Measurements from ENCODE around the gene SLC10A3. TPM values are rescaled to one million over a fixed set of nuclear protein-coding genes. Genes with fewer than 3 reads are reported as not detected.
A peak's percentile ranks its signal among the peaks of the same experiment; 100 is the strongest.

SLC10A3 gene
- total and polyA plus RNA-seq, 4 donors, result 16.8 to 38.8 (median 26.0) TPM

DNA sequence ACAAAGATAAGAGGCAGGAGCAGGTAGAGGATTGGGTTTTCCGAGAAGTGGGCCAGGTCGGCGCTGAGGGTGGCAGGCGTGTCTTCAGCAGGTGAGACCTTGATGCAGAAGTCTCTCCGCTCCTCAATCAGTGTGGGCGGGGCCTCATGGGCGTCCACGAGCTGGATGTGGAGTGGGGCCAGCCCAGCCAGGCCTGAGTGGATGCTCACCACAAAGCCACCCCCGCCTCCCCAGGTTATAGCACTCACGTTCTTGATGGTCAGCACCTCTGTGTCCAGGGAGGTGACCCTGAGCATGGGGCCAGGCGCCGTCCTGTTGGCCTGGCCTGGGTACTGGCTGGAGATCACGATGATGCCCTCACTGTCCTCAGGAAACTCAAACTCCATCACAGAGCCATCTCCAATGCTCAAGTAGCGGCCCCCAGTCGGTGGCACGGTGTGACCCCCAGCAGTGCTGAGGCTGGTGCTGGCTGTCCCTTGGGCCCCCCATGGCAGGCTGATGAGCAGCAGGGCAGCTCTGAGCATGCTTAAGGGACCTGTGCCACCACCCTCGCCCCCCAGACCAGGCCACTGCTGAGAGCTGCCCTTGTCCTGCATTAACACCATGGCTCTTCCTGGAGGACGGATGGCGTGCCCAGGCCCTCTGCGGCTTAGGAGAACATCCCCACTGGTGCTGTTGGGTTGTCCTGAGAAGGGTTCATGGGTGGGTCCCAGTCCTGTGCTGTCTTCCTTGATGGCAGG, 1.9 kb downstream of the SLC10A3 start:
- Histone ChIP-seq H3K9me3 (ENCODE audit: control insufficient read depth, low read length) (no peaks in the 10 kb centered on the region), H3K4me1 (ENCODE audit: control insufficient read depth in 1 of 2, insufficient read depth in 2 of 2, low read length in 2 of 2) (no peaks in the 10 kb centered on the region), H3K4me3 (ENCODE audit: low read length in 2 of 2) (no peak overlapping the region), H3K36me3 (ENCODE audit: control insufficient read depth in 1 of 2, insufficient read depth in 2 of 2, low read length in 1 of 2) (no peaks in the 10 kb centered on the region), H3K27ac (ENCODE audit: low read depth in 1 of 2, low read length in 2 of 2) (no peak overlapping the region), H3K27me3 (ENCODE audit: control insufficient read depth in 1 of 2, insufficient read depth in 2 of 2, low read length in 1 of 2) (peaks cover 0 to 1% of the 10 kb centered on the region in 2 donors)
- no peak for ATAC-seq (ENCODE audit: low FRiP score)
- intact Hi-C loops (cut with DNase I), result no loop called here
- DNase-seq, result no peak
- 85 to 86% methylated on average over 20 of the region's 20 CpGs for WGBS, 2 donors

DNA sequence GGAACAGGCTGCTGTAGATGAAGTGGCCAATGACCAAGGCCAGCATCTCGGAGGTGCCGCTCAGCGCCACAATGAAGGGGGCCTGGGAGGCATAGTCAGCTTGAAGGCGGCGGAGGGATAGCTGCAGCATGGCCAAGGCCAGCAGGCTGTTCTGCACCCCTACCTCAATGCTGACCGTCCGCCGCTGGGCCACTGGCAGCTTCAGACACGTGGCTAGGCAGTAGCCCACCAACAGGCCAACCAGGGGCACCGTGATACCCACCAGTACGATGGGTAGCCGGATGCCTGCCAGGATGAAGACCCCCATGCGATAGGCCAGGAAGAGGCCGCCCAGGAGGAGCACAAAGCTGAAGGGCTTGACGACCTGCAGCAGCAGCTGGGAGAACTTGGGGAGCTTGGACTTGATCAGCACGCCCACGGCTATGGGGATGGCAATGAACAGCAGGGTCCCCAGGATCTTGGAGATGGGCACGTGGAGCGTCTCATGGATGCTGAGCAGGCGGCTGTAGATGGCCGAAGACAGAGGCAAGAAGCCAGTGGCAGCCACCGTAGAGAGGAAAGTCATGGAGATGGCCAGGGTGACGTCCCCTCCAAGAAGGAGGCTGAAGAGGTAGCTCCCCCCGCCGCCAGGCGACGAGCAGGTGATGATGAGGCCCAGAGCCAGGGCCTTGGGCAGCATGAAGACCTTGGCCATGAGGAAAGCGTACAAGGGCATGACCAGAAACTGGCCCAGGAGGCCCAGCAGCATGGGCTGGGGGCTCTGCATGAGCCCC, 2.7 kb downstream of the SLC10A3 start:
- no peak for DNase-seq
- no peak overlapping the region for H3K27ac ChIP-seq (ENCODE audit: low read depth in 1 of 2, low read length in 2 of 2)
- H3K27me3 ChIP-seq (ENCODE audit: control insufficient read depth in 1 of 2, insufficient read depth in 2 of 2, low read length in 1 of 2), result peaks cover 0 to 1% of the 10 kb centered on the region in 2 donors
- H3K4me3 ChIP-seq (ENCODE audit: low read length in 2 of 2), result no peak overlapping the region
- no peaks in the 10 kb centered on the region for H3K9me3 ChIP-seq (ENCODE audit: control insufficient read depth, low read length)
- no peaks in the 10 kb centered on the region for H3K36me3 ChIP-seq (ENCODE audit: control insufficient read depth in 1 of 2, insufficient read depth in 2 of 2, low read length in 1 of 2)
- ATAC-seq (ENCODE audit: low FRiP score), result no peak
- no peaks in the 10 kb centered on the region for H3K4me1 ChIP-seq (ENCODE audit: control insufficient read depth in 1 of 2, insufficient read depth in 2 of 2, low read length in 2 of 2)
- WGBS, 2 donors, result 87 to 89% methylated on average over 28 of the region's 28 CpGs
- intact Hi-C loops (cut with DNase I), result no loop called here

DNA sequence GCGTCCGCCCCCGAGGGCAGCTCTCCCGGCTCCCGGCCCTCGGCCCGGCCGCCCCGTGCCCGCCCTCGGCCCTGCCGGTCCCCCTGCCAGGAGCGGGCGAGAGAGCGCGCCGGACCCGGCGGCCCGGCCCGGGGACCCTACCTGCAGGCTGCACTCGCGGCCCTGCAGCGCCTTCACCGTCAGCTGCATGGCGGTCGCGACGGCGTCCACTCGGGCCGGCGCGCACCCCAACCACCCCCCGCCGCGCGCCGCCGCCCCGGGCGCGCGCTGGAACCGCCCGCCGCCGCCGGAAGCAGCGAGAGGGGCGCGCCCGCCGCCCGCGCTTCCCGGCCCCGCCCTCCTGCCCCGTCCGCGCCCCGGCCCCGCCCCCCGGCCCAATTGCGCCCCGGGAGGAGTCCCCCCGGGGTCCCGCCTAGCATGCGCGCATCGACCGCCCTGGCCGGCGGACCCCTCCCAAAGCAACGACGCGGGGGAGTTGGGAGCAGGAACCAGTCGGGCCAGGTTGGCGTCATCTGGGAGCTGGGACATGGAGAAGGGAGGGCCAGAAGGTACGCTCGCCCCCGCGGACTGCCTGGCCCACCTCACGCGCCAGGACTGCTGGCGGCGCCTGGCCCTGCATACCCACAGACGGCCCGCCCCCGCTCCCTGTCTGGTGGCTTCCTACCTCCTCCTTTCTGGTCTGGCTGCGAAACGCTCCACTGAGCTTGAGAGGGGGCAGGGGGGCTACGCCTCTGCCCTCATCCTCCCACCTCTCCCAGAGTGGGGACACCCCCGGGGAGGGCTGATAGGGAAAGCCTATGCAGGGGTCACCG, 3.8 kb downstream of the SLC10A3 start, which contains the start of gene UBL4A:
Gene UBL4A, minus strand, starts transcription at position 220 of the 812 bp plus-strand sequence. Its CDS starts 31 bp downstream, at position 189.
- DNase-seq (peak; percentile 69 to 89), ATAC-seq (ENCODE audit: low FRiP score) (peak; percentile 55)
- peak within 1 kb of the TSS; percentile 17 to 60 for H3K4me3 ChIP-seq (ENCODE audit: low read length in 2 of 2)
- peaks cover 0 to 1% of the 10 kb centered on the region in 2 donors for H3K27me3 ChIP-seq (ENCODE audit: control insufficient read depth in 1 of 2, insufficient read depth in 2 of 2, low read length in 1 of 2)
- peak within 1 kb of the TSS in 1 of 2 donors; percentile 45 for H3K27ac ChIP-seq (ENCODE audit: low read depth in 1 of 2, low read length in 2 of 2)
- H3K36me3 ChIP-seq (ENCODE audit: control insufficient read depth in 1 of 2, insufficient read depth in 2 of 2, low read length in 1 of 2), result no peaks in the 10 kb centered on the region
- no peaks in the 10 kb centered on the region for H3K9me3 ChIP-seq (ENCODE audit: control insufficient read depth, low read length)
- intact Hi-C loops (cut with DNase I), result no loop called here
- no peaks in the 10 kb centered on the region for H3K4me1 ChIP-seq (ENCODE audit: control insufficient read depth in 1 of 2, insufficient read depth in 2 of 2, low read length in 2 of 2)
- 1 to 43% methylated on average over 35 to 95 of the region's 95 CpGs for WGBS, 2 donors

DNA sequence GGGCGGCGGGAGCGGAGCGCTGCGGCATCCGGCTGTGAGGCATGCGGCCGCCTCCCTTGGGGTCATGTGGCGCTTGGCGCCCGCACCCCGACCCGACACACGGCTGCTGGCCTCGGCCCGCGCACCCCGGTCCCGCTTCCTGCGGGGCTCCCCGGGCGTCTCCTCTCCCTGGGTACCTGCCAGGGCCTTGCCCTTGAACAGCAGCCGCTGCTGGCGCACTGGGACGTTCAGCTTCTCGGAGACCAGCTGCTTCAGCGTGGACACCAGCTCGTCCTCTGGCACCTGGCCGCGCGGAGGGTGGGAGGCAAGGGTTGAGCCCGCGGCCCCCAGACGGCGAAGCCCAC, 4.4 kb downstream of the SLC10A3 start:
- intact Hi-C loops (cut with DNase I), result no loop called here
- no peaks in the 10 kb centered on the region for H3K36me3 ChIP-seq (ENCODE audit: control insufficient read depth in 1 of 2, insufficient read depth in 2 of 2, low read length in 1 of 2)
- no peaks in the 10 kb centered on the region for H3K4me1 ChIP-seq (ENCODE audit: control insufficient read depth in 1 of 2, insufficient read depth in 2 of 2, low read length in 2 of 2)
- no peaks in the 10 kb centered on the region for H3K9me3 ChIP-seq (ENCODE audit: control insufficient read depth, low read length)
- ATAC-seq (ENCODE audit: low FRiP score) (no peak), DNase-seq (peak; percentile 60 to 79)
- peak overlapping the region; percentile 17 to 60 for H3K4me3 ChIP-seq (ENCODE audit: low read length in 2 of 2)
- 1 to 37% methylated on average over 34 to 35 of the region's 35 CpGs for WGBS, 2 donors
- peak overlapping the region in 1 of 2 donors; percentile 16 for H3K27ac ChIP-seq (ENCODE audit: low read depth in 1 of 2, low read length in 2 of 2)
- H3K27me3 ChIP-seq (ENCODE audit: control insufficient read depth in 1 of 2, insufficient read depth in 2 of 2, low read length in 1 of 2), result peaks cover 0 to 1% of the 10 kb centered on the region in 2 donors

DNA sequence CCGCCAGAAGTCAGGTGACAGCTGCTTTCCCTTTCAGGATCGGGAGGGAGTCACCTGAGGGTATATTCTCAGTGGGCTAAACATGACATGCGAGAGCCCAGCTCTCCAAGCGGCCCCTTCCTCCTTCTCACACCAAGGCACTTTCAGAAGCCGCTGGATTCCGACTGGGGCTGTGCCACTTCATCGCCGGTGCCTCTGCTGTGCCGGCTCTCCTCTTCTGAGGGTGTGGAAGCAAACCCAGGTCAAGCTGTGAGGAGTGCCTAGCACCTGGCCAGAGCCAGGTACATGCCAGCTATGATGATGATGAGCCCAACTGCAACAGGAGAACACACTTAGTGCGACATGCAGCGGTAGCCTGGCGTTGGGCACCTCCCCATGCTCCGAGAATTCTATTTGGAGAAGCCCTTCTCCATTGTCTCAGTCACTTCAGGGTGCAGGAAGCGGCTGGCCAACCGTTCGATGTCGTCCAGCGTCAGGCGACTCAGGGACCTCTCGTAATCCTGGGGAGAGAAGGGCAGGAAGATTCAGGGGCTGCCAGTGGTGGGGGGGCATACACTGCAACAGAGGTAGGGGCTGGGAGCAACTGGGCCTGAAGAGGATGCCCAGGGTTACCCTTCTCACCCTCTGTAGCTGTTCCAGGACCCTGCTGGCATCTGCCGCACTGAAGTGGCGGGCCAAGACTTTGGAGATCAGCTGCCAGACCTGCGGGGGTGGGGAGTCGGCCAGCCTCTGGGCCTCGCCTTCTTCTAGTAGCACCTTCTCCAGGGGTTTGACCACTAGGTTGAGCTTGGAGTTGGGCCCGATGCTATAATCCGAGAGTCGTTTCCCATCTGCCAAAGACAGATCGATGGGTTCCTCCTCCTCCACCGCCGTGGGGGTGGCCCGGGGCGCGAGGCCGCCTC, 5.0 kb downstream of the SLC10A3 start:
- WGBS, 2 donors, result 35 to 51% methylated on average over 35 of the region's 35 CpGs
- no peak overlapping the region for H3K27ac ChIP-seq (ENCODE audit: low read depth in 1 of 2, low read length in 2 of 2)
- H3K9me3 ChIP-seq (ENCODE audit: control insufficient read depth, low read length), result no peaks in the 10 kb centered on the region
- intact Hi-C loops (cut with DNase I), result no loop called here
- peaks cover 0 to under 1% of the 10 kb centered on the region in 2 donors for H3K27me3 ChIP-seq (ENCODE audit: control insufficient read depth in 1 of 2, insufficient read depth in 2 of 2, low read length in 1 of 2)
- no peaks in the 10 kb centered on the region for H3K36me3 ChIP-seq (ENCODE audit: control insufficient read depth in 1 of 2, insufficient read depth in 2 of 2, low read length in 1 of 2)
- ATAC-seq (ENCODE audit: low FRiP score) (no peak), DNase-seq (peak; percentile 47 to 77)
- H3K4me3 ChIP-seq (ENCODE audit: low read length in 2 of 2), result peak overlapping the region; percentile 17 to 60
- no peaks in the 10 kb centered on the region for H3K4me1 ChIP-seq (ENCODE audit: control insufficient read depth in 1 of 2, insufficient read depth in 2 of 2, low read length in 2 of 2)

DNA sequence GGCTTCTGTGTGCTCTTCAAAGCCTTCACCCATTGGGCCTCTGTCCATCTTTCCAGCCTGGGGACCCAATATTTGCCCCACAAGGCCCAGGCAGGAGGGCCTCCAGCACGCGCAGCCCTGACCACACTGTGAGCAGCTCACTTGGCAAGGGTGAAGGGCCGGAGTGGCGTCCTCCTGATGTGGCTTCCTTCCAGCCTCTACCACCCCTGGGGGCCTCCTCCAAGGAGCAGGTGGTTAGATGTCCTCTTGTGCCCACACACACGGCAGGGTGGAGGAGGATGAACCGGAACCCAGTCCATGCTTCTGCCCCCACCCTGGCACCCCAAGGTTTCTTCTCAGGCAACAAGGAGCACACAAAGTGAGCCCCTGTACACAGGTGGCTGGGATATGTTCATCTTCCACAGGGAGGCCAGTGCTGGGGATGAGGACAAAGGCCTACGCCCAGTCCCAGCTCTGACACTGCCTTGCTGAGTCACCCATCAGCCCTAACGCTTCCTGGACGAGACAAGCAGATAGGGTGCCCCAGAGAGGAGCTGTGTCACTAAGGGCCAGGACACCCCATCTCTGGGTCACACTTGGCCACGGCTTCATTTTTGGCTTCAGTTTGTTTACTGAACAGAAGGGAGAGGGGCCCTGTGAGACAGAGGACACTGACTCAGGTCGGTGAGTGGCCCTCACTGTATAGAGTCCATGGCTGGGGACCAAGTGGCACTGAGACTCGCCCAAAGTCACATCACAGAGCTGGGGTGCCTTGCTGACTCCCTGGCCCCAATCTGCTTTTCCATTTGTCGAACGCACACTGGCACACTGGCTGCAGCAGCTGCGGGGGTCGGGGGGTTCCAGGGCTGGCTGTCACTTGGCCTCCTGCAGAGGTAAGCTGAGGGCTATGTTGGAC, 5.9 kb downstream of the SLC10A3 start:
- DNase-seq (peak in 1 of 2 donors; percentile 43), ATAC-seq (ENCODE audit: low FRiP score) (no peak)
- intact Hi-C loops (cut with DNase I), result no loop called here
- Histone ChIP-seq H3K9me3 (ENCODE audit: control insufficient read depth, low read length) (no peaks in the 10 kb centered on the region), H3K36me3 (ENCODE audit: control insufficient read depth in 1 of 2, insufficient read depth in 2 of 2, low read length in 1 of 2) (no peaks in the 10 kb centered on the region), H3K27ac (ENCODE audit: low read depth in 1 of 2, low read length in 2 of 2) (no peak overlapping the region), H3K27me3 (ENCODE audit: control insufficient read depth in 1 of 2, insufficient read depth in 2 of 2, low read length in 1 of 2) (no peaks in the 10 kb centered on the region), H3K4me1 (ENCODE audit: control insufficient read depth in 1 of 2, insufficient read depth in 2 of 2, low read length in 2 of 2) (no peaks in the 10 kb centered on the region), H3K4me3 (ENCODE audit: low read length in 2 of 2) (no peak overlapping the region)
- 74% methylated on average over 16 of the region's 16 CpGs for WGBS, 2 donors

DNA sequence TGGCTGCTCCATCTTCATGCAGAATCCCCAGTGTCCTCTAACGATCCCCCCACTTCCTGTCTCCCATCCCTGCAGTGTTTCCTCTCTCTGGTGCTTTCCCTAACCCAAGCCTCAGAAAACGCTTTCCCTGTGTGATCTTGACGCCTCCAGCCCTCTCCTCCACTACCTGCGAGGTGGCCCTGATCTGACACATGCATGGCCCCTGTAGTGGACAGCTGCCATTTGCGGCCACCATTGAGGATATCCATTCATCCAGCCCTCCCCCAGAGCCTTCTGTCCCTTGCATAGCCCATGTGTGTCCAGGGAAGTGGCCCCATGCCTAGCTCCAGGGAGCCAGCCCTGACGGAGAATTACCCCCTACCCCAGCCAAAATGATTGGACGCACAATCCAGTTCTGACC, 7.1 kb downstream of the SLC10A3 start:
- Histone ChIP-seq H3K36me3 (ENCODE audit: control insufficient read depth in 1 of 2, insufficient read depth in 2 of 2, low read length in 1 of 2) (no peaks in the 10 kb centered on the region), H3K27me3 (ENCODE audit: control insufficient read depth in 1 of 2, insufficient read depth in 2 of 2, low read length in 1 of 2) (no peaks in the 10 kb centered on the region), H3K9me3 (ENCODE audit: control insufficient read depth, low read length) (no peaks in the 10 kb centered on the region), H3K4me1 (ENCODE audit: control insufficient read depth in 1 of 2, insufficient read depth in 2 of 2, low read length in 2 of 2) (no peaks in the 10 kb centered on the region), H3K4me3 (ENCODE audit: low read length in 2 of 2) (no peak overlapping the region), H3K27ac (ENCODE audit: low read depth in 1 of 2, low read length in 2 of 2) (no peak overlapping the region)
- ATAC-seq (ENCODE audit: low FRiP score) (no peak), DNase-seq (no peak)
- WGBS, 2 donors, result 79 to 83% methylated on average over 7 of the region's 7 CpGs
- intact Hi-C loops (cut with DNase I), result no loop called here

Measured in aorta (tissue), 5 donors.